HG02852 (cell line): ENCODE results near the gene ZNF888.
"Not testable (repeated sequence)": the region's sequence is repeated elsewhere in the genome, so short reads cannot be mapped to it uniquely, and the experiment has no call there.

ENCODE experiments used
- ATAC-seq: cut with Tn5 transposase; IDR thresholded peaks from one replicate; pipeline ENCODE4 v1.9.1; 2021; ENCODE audit warnings: mild to moderate bottlenecking, moderate library complexity; ENCODE audit not compliant: unreplicated experiment

ZNF888 gene

DNA sequence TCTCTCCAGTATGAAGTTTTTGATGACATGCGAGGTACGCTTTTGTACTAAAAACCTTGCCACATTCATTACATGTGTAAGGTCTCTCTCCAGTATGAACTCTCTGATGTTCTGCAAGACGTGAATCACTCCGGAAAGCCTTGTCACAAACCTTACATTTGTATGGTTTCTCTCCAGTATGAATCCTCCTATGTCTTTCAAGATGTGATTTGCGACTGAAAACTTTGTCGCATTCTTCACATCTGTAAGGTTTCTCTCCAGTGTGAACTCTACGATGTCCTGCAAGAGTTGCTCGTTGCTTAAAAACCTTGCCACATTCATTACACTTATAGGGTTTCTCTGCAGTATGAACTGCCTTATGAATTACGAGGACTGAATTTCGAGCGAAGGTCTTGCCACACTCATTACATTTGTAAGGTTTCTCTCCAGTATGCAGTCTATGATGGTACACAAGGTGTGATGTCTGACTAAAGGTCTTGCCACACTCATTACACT is 42.3 kb downstream of the ZNF888 start:
- ATAC-seq: no peak

DNA sequence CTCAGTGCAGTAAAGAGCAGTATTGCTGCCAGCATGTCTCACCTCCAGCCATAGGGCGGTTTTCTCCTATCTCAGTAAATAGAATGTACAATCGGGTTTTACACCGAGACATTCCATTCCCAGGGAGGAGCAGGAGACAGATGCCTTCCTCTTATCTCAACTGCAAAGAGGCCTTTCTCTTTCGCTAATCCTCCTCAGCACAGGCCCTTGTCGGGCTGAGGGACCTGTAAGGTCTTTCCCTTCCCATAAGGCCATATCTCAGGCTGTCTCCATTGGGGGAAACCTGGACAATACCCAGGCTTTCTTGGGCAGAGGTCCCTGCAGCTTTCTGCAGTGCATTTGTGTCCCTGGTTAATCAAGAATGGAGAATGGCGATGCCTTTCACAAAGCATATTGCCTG is 50.2 kb downstream of the ZNF888 start:
- not testable (repeated sequence) for ATAC-seq

DNA sequence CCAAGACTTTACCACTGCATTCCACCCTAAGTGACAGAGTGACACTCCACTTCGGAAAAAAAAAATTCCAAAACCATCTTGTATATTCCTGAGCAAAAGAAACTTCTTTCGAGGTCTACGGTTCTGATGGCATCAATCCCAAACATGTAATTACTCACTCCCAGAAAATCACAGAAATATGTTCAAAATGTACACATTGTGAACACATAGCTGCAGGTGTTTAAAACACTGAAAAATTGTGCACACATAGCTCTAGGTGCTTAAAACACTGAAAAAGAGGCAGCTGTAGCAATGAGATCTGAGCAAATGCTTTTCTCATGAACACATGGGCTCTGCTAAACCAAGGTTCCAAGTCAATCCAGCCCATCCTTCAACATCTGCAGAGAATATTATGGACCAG is 51.8 kb downstream of the ZNF888 start:
- ATAC-seq: no peak

DNA sequence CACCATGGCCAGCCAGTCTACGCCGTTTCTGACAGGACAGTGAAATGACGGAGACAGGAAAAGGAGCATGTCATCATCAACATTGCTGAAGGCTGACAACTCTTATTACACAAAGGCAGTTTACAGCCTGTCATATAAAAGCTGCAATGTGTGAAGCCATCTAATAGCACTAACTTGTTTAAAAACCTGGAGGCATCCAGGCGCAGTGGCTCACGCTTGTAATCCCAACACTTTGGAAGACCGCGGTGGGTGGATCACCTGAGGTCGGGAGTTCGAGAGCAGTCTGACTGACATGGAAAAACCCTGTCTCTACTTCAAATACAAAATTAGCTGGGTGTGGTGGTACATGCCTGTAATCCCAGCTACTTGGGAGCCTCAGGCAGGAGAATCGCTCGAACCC is 55.2 kb downstream of the ZNF888 start:
- not testable (repeated sequence) for ATAC-seq

DNA sequence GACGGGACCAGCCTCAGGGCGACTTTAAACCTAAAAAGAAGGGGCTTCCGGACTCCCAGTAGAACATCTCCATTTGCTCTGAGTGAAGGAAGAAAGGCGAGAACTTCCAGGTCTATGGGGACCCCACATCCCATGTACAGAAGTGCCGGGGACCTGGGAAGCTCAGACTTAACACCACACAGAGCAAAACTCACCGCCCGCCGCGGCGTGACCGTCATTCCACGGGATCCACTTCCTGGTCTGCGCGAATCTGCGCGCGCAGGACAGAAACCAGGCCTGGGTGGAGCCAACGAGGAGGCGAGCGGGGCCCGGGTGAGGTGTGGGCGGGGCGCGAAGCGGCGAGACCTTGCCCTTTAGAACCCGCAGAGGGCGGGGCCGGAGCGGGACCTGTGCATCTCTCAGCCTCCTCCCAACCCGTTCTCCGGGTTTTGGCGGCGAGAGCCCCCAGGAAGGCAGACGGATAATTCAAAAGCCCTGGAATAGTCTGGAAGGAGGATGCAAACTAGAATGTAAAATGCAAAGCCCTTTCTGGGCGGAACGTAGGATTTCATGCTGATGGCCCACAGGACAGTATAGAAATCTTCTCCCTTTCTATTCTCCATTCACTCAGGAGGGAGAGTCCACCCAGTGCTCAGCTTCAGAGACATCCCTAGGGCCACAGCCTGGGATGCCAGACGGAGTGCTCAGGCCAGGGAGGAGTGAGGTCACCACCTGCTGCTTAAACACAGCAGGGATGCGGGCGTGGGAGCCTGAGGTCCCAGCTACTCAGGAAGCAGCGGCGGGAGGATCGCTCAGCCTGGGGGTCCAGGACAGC is 65.6 kb downstream of the ZNF888 start, which contains the start of gene ZNF468:
TSS of gene ZNF468 (minus strand) at position 242 of the 814 bp plus-strand sequence. CDS start 3,347 bp downstream, outside the sequence.
- peak; percentile 92 for ATAC-seq

DNA sequence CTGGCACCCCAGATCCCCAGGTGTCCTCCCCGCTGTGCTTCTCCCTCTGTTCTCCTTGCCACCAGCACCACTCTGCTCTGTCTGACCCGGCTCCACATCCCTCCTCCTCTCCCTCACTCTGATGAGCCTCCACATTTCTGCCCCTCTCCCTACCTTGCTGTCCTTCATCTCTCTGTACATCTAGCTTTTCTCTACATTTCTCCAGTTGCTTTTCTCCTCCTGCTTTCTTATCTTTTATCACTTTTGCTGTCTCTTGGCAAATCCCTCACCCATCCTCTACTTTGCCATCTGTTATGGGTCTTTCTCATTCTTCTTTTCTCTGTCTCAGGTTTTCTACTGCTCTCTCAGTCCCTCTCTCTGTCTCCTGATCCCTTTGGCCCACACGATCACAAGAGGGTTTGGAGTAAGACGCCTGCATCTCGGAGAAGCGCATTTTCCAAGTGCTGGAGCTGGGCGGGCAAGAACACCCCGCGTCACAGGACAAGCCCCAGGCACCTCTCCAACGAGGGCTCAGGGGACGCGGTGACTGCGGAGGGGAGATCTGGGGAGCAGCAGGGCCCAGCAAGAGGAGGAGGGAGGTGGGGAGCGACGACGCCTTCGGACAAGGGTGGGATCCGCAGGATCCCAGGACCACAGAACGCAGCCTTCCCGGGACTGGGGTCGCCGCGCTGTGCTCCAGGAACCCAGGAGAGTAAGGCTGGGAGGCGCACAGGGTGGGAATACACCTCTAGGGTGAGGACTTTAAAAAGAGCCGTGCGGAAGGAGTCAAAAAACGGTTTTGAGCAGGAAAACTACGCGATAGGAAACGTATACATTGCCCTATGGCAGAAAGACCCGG is 66.5 kb downstream of the ZNF888 start:
- peak; percentile 6 for ATAC-seq
